ENCODE data around the gene MS4A1.
"Not testable (repeated sequence)": the region's sequence is repeated elsewhere in the genome, so short reads cannot be mapped to it uniquely, and the experiment has no call there.

MS4A1 gene
- total RNA-seq: 0 to 0.22 (median 0.19) reads per million in 3 experiments

DNA sequence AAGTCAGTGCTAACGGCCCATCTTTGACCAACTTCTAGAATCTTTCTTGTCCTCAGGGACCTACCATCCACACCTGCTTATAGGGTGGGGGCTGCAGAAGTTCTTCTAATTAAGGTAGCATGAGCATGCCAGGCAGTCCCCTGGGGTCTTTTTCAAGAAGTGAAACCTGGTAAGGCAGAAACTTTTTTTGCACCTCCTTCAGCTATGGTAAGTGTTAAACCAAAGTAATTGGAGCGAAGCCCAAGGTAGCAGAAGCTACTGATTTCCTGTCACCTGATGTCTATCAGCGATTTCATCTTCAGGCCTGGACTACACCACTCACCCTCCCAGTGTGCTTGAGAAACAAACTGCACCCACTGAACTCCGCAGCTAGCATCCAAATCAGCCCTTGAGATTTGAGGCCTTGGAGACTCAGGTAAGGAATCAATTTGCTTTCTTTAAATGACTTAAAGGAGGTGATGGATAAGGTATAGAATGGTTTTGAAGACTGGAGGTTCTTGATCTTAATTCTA, at the start of gene MS4A1:
TSS of gene MS4A1 (plus strand) at position 317 of the 512 bp plus-strand sequence. CDS start 6,528 bp downstream, outside the sequence.
- DNase-seq: no peak

GRCh38 chr11:60420015-60420414, 35.6 kb upstream of the MS4A1 start:
- DNase-seq: no peak

DNA sequence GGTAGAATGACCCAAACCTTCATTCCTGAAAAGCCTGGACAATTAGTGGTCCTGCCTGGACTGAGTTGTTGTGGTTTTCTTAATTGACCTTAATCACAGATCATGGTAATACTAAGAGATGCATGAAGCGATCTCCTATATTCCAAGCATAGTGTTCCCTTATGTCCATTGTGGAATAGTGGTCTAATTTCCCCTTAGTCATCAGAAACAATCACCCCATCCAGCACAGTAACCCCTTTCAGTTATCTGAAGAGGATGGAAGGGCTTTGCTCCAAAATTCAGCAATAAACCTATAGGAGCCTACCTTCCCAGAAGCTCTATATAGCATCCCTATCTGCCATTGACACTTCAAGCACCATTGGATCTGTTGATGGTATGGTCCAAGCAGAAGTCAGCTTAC, 33.0 kb upstream of the MS4A1 start:
- DNase-seq: no peak

DNA sequence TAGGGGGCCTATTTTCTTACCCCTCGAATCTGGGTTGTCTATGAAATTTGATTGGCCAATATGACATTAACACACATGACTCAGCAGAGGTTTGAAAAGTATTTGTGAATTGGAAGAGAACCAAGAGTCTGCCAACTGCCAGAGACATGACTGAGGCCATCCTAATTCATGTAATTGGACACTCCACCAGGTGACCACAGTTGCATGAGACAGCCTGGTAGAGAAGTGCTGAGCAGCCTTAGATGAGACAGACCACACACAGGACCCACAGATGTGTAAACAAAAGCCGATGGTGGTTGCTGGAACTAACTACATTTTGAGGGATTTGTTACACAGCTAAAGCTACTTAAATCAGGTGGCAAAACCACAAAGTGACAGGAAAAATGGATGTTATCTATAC, 27.1 kb upstream of the MS4A1 start:
- no peak for DNase-seq

- DNase-seq: no peak
These were observed 26.4 kb upstream of the MS4A1 start, which contains the start of gene MS4A5 for GRCh38 chr11:60429272-60429671. TSS of gene MS4A5 (plus strand) at chr11:60429572. CDS start at chr11:60429675, 103 bp downstream.

DNA sequence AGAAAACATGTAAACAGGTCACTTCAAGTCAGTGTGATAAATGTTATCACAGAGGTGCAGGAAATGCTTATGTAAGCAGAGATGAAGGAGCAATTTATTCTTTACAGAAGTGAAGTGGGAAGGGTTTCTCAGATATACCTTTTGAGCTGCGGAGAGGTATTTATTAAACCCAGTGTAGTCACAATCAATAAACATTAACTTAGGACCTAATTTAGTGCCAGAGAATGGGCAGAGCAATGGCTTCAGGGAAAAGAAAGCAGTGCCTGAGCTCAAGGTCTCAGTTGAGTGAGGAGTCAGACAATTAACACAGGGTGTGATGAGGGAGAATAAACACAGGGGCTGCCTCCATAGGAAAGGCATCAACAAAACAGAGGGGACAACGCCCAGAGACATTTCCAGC, 24.4 kb upstream of the MS4A1 start:
- DNase-seq: no peak

GRCh38 chr11:60433401-60433800, 22.2 kb upstream of the MS4A1 start:
- no peak for DNase-seq

- DNase-seq: no peak
These were observed 8.6 kb upstream of the MS4A1 start for GRCh38 chr11:60447070-60447469.

GRCh38 chr11:60447846-60448245, 7.8 kb upstream of the MS4A1 start:
- DNase-seq: no peak

- not testable (repeated sequence) for DNase-seq
These were observed 4.5 kb upstream of the MS4A1 start for GRCh38 chr11:60451185-60451584.

GRCh38 chr11:60454212-60454611, 1.4 kb upstream of the MS4A1 start:
- no peak for DNase-seq

- no peak for DNase-seq
These were observed 1.9 kb downstream of the MS4A1 start for GRCh38 chr11:60457576-60457975.

DNA sequence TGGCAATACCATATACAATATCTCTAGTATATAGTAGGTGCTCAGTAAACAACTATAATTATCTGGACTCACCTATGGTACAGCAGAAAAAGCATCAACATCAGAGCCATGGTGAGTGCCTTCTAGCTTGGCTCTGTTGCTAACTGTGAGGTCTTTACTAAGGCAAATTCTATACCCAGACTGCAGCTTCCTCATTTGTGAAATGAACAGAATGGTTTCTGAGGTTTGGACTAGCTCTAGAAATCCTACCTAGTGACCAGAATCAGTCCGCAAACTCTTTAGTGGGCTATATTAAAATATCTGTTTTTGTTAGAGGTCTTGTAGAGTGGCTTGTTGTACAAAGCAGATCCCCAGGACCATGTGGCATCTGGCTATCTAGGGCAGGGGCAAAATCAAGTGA, 3.7 kb downstream of the MS4A1 start:
- no peak for DNase-seq

GRCh38 chr11:60468829-60469228, 13.2 kb downstream of the MS4A1 start:
- no peak for DNase-seq

DNA sequence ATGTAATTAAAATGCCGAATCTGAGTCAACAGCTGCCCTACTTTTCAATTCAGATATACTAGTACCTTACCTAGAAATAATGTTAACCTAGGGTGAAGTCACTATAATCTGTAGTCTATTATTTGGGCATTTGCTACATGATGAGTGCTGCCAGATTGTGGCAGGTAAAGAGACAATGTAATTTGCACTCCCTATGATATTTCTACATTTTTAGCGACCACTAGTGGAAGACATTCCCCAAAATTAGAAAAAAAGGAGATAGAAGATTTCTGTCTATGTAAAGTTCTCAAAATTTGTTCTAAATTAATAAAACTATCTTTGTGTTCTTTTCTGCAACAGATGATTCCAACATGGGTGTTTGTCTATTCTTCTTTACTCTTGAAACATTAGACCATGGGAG, 14.1 kb downstream of the MS4A1 start:
- DNase-seq: no peak

- DNase-seq: no peak
These were observed 21.4 kb downstream of the MS4A1 start for GRCh38 chr11:60477035-60477445.

- DNase-seq: no peak
These were observed 26.7 kb downstream of the MS4A1 start for GRCh38 chr11:60482361-60482760.

DNA sequence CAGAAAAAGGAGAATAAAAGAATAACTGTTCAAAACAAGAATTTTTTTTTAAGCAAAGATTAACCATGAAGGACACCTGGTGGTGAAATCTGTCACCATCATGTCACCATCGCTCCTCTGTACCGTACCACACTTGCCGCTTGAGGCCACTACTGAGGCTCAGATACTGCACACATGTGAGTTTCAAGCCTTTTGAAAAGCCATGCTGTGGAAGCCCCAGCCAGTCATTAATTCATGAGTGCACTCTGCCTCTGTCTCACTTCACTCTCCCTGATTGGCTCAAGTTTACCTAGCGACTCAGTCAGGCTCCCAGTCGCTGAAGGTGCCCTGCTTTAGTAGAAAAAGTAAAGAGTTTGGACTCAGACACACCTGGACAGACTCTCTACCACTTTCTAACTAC, 30.3 kb downstream of the MS4A1 start:
- no peak for DNase-seq

- no peak for DNase-seq
These were observed 36.9 kb downstream of the MS4A1 start, which contains the start of gene MS4A12 for GRCh38 chr11:60492488-60493009. TSS of gene MS4A12 (plus strand) at chr11:60492778. CDS start at chr11:60497319, 4,541 bp downstream.

GRCh38 chr11:60493454-60493853, 37.8 kb downstream of the MS4A1 start:
- no peak for DNase-seq

GRCh38 chr11:60498399-60498798, 42.8 kb downstream of the MS4A1 start:
- no peak for DNase-seq

GRCh38 chr11:60498853-60499252, 43.2 kb downstream of the MS4A1 start:
- DNase-seq: no peak

DNA sequence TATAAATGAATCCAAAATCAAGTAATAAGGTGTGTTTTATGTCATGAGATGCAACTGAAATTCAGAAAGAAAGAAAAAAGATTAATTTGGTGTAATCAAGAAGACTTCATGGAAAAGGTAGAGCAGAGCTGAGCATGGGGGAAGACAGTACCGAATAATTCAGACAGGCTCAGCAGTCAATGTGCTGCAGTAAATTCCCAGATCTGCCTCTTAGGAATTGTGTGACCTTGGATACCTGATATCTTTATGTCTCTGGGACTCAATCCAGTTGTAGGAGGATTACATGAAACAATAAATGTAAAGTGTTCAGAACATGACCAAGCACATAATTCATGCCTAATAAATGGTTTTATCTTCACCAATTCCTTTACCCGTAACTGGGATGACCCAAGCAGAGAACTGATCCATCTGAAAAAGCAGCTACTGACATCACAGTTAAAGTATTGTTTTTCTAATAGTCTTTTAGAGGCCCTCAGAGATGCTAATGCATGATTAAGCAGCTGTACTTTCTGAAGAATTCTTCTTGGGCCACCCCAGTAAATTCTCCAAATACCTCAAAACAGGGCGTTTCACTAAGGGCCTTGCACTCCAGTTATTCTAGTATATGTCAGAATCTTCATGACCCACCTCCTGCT, 44.7 kb downstream of the MS4A1 start:
- no peak for DNase-seq

- DNase-seq: no peak
These were observed 46.7 kb downstream of the MS4A1 start for GRCh38 chr11:60502221-60502775.
